Karpas-422 (cell line): ENCODE data around the gene HAUS5. TPM values are rescaled to one million over a fixed set of nuclear protein-coding genes. Genes with fewer than 3 reads are reported as not detected.

Source experiments
- DNase-seq: peaks from one replicate; pipeline ENCODE4 v3.0.0-alpha.2; 2015
- H2AFZ ChIP-seq: fragments of 200-600 bp; sonication (generic); 2 replicates; pipeline ENCODE4 v1.6.1; 2014; ENCODE audit warnings: antibody characterized with exemption, low read length, mixed read lengths
- H3K27ac ChIP-seq: fragments of 200-600 bp; sonication (generic); 2 replicates; pipeline ENCODE4 v1.5.1; 2014; ENCODE audit warnings: mild to moderate bottlenecking, low read length, moderate library complexity
- H3K27me3 ChIP-seq: fragments of 200-600 bp; sonication (generic); 2 replicates; pipeline ENCODE4 v1.6.1; 2014; ENCODE audit warnings: low read length, mixed read lengths
- H3K36me3 ChIP-seq: fragments of 200-600 bp; sonication (generic); 2 replicates; pipeline ENCODE4 v1.6.1; 2014; ENCODE audit warnings: low read length, mixed read lengths; ENCODE audit not compliant: insufficient read depth
- H3K4me1 ChIP-seq: fragments of 200-600 bp; sonication (generic); 2 replicates; pipeline ENCODE4 v1.6.1; 2014; ENCODE audit warnings: mild to moderate bottlenecking, low read length, mixed read lengths
- H3K4me2 ChIP-seq: fragments of 200-600 bp; sonication (generic); 2 replicates; pipeline ENCODE4 v1.6.1; 2014; ENCODE audit warnings: low read length, low read depth, mild to moderate bottlenecking; ENCODE audit not compliant: poor library complexity, severe bottlenecking
- H3K4me3 ChIP-seq: fragments of 200-600 bp; sonication (generic); 2 replicates; pipeline ENCODE4 v1.5.1; 2014; ENCODE audit warnings: mild to moderate bottlenecking, antibody characterized with exemption, low read length, mixed read lengths
- H3K79me2 ChIP-seq: fragments of 200-600 bp; sonication (generic); 2 replicates; pipeline ENCODE4 v1.6.1; 2014; ENCODE audit warnings: mild to moderate bottlenecking, low read length, mixed read lengths
- H3K9ac ChIP-seq: fragments of 200-600 bp; sonication (generic); 2 replicates; pipeline ENCODE4 v1.6.0; 2014; ENCODE audit warnings: low read length
- H3K9me2 ChIP-seq: fragments of 200-600 bp; sonication (generic), shearing (Covaris generic); replicated peaks from 2 replicates; pipeline ENCODE4 v1.6.0; 2014; ENCODE audit warnings: mild to moderate bottlenecking, low read length, moderate library complexity; ENCODE audit not compliant: insufficient read depth
- H3K9me3 ChIP-seq: fragments of 300-700, 200-600 bp; sonication (generic); 2 replicates; pipeline ENCODE4 v1.6.1; 2014; ENCODE audit warnings: low read length, mixed read lengths
- H4K20me1 ChIP-seq: fragments of 200-600 bp; sonication (generic); 2 replicates; pipeline ENCODE4 v1.6.1; 2014; ENCODE audit warnings: mild to moderate bottlenecking, antibody characterized with exemption, low read length, low read depth; ENCODE audit not compliant: insufficient read depth
- total RNA-seq: library from RNA; depleted of rRNA; stranded (reverse); fragments of >200 nt; shearing (Covaris generic); gene quantifications from 2 replicates; pipeline ENCODE4 v1.2.3, GENCODE V29; 2014; ENCODE audit warnings: low replicate concordance

HAUS5 gene
- total RNA-seq, 1 experiment from 2014 or later, result 12.5 TPM

DNA sequence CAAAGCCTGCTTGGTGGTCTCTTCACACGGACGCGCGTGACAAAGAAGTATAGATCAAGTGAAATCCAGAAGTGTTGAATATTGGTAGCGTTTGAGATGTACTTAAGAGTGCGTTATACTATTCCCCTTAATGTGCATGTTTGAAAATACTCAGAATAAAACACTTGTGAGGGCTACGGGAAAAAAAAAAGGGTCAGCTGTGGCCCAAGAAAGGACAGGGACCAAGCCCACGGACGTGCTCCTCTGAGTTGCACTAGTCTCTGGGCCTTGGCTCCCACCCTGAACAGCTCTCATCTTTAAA lies 15.7 kb downstream of the HAUS5 start:
- Histone ChIP-seq H3K4me1 (peaks cover 14% of the 10 kb centered on the region), H3K79me2 (peaks cover 15% of the 10 kb centered on the region), H3K9me2 (no peaks in the 10 kb centered on the region), H3K4me3 (peak overlapping the region; percentile 93), H2AFZ (0 out of 2 replicates have a peak overlapping the region, but pooled peaks have one; percentile 56), H3K9me3 (no peaks in the 10 kb centered on the region), H3K27me3 (no peaks in the 10 kb centered on the region), H3K4me2 (peak overlapping the region; percentile 77), H3K27ac (peak overlapping the region; percentile 37; the same call in 1 of the 2 replicates), H4K20me1 (no peaks in the 10 kb centered on the region), H3K9ac (peak overlapping the region; percentile 80), H3K36me3 (peaks cover 9% of the 10 kb centered on the region; the same call in 1 of the 2 replicates)
- no peak for DNase-seq

DNA sequence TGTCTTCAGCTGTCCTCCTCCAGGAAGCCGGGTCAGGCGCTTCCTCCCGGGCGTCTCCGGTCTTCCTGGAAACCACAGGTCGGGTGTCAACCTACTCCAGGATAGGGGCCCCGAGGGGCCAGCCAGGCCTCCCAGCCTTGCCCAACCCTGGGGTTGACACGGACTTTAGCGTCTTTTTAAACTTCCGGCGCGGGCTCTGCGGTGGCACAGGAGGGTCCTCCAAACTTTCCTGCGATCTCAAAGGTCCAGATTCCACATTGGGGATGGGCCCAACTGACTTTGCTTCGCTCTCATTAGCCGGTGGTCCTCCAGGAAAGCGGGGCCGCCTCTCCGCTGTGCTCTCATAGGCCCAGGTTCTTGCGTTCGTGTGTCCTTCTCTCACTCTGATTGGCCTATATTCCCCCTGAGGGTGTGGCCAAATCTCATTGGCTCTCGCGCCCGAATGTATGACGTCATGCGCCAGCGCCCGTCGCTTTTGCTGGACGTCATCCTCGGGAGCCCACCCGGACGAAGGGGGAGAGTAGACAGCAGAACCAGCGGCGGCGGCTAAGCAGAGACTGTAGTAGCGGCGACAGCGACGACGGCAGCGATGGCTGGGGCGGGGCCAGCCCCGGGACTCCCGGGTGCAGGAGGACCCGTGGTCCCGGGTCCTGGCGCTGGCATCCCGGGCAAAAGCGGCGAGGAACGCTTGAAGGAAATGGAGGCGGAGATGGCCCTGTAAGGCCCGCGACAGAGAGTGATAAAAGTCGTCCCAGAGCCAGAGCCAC lies 16.2 kb downstream of the HAUS5 start, which contains the start of gene RBM42:
TSS of gene RBM42 (plus strand) at position 472 of the 767 bp plus-strand sequence. CDS start at position 590, 118 bp downstream.
- Histone ChIP-seq H3K9me3 (no peaks in the 10 kb centered on the region), H3K4me1 (peaks cover 14% of the 10 kb centered on the region), H3K9me2 (no peaks in the 10 kb centered on the region), H3K79me2 (peaks cover 15% of the 10 kb centered on the region), H2AFZ (0 out of 2 replicates have a peak within 1 kb of the TSS, but pooled peaks have one; percentile 56), H3K4me3 (peak within 1 kb of the TSS; percentile 93), H3K9ac (peak within 1 kb of the TSS; percentile 93), H3K4me2 (peak within 1 kb of the TSS; percentile 92), H3K27me3 (no peaks in the 10 kb centered on the region), H4K20me1 (no peaks in the 10 kb centered on the region), H3K27ac (peak within 1 kb of the TSS; percentile 37; the same call in 1 of the 2 replicates), H3K36me3 (peaks cover 9% of the 10 kb centered on the region; the same call in 1 of the 2 replicates)
- DNase-seq, result peak; percentile 99

DNA sequence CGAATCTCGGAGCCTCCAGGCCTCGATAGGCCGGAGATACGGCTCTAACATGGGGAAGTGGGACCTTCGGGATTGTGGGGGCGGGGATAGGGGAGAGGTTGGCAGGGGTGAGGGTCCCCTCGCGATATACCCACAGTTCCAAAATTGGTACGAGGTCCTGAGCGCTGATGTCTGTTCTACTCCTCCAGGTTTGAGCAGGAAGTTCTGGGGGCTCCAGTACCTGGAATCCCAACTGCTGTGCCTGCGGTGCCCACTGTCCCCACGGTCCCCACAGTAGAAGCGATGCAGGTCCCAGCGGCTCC lies 16.7 kb downstream of the HAUS5 start:
- peak overlapping the region; percentile 92 for H3K4me2 ChIP-seq
- 0 out of 2 replicates have a peak overlapping the region, but pooled peaks have one; percentile 39 for H2AFZ ChIP-seq
- peaks cover 14% of the 10 kb centered on the region for H3K4me1 ChIP-seq
- no peak overlapping the region for H3K27ac ChIP-seq
- peak overlapping the region; percentile 93 for H3K9ac ChIP-seq
- peaks cover 15% of the 10 kb centered on the region for H3K79me2 ChIP-seq
- peaks cover 9% of the 10 kb centered on the region for H3K36me3 ChIP-seq
- DNase-seq, result no peak
- H3K27me3 ChIP-seq, result no peaks in the 10 kb centered on the region
- peak overlapping the region; percentile 93 for H3K4me3 ChIP-seq
- no peaks in the 10 kb centered on the region for H3K9me3 ChIP-seq
- H4K20me1 ChIP-seq, result no peaks in the 10 kb centered on the region
- H3K9me2 ChIP-seq, result no peaks in the 10 kb centered on the region

DNA sequence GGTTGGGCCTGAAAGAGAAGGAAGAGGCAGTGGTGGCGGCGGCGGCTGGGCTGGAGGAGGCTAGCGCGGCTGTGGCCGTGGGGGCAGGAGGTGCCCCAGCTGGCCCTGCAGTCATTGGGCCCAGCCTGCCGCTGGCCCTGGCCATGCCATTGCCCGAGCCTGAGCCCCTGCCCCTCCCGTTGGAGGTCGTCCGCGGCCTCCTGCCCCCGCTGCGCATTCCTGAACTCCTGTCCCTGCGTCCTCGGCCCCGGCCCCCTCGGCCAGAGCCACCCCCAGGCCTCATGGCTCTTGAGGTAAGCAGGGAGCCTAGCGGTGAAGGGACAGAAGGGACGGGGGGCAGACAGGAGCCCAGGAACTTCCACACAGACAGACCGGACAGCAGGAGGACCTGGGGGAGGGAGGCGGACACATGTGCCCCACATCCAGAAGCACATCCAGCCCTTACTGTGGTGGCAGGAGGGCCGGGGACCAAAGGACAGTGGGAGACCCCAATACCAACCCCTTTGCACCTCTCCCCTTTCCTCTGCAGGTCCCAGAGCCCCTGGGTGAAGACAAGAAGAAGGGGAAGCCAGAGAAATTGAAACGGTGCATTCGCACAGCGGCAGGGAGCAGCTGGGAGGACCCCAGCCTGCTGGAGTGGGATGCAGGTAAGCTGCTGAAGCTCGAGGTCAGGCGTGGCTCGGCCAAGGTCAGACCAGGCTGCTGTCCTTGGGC lies 21.3 kb downstream of the HAUS5 start:
- H3K9me3 ChIP-seq, result no peaks in the 10 kb centered on the region
- no peak overlapping the region for H3K27ac ChIP-seq
- no peak overlapping the region for H2AFZ ChIP-seq
- H3K9me2 ChIP-seq, result no peaks in the 10 kb centered on the region
- H3K36me3 ChIP-seq, result peaks cover 9% of the 10 kb centered on the region
- H3K4me2 ChIP-seq, result no peak overlapping the region
- no peaks in the 10 kb centered on the region for H4K20me1 ChIP-seq
- peaks cover 15% of the 10 kb centered on the region for H3K79me2 ChIP-seq
- no peak overlapping the region for H3K9ac ChIP-seq
- H3K4me3 ChIP-seq, result no peak overlapping the region
- peaks cover 8% of the 10 kb centered on the region for H3K4me1 ChIP-seq
- H3K27me3 ChIP-seq, result no peaks in the 10 kb centered on the region
- no peak for DNase-seq

DNA sequence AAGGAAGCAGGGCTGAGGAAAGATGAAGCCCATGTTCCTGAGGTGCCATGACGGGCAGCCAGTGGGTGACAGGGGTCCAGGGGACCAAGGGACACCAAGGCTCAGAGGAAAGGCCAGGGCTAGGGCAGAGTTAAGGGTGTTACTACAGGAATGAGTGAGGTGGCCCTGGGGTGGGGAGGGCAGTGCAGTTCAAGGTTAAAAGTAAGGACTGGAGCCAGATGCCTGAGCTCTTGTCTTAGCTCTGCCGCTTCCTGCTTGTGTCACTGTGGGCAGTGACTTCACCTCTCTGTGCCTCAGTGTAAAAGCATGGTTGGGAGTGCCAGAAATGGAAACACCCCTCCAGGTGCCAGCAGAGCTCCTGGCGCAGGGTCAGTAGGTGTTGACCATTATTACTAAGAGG lies 24.1 kb downstream of the HAUS5 start:
- Histone ChIP-seq H3K9me3 (no peaks in the 10 kb centered on the region), H3K27me3 (no peaks in the 10 kb centered on the region), H3K27ac (no peak overlapping the region), H2AFZ (no peak overlapping the region), H4K20me1 (no peaks in the 10 kb centered on the region), H3K9ac (no peak overlapping the region), H3K4me3 (no peak overlapping the region), H3K36me3 (peaks cover 3% of the 10 kb centered on the region), H3K4me2 (no peak overlapping the region), H3K9me2 (no peaks in the 10 kb centered on the region), H3K4me1 (peaks cover 8% of the 10 kb centered on the region), H3K79me2 (no peaks in the 10 kb centered on the region)
- no peak for DNase-seq

DNA sequence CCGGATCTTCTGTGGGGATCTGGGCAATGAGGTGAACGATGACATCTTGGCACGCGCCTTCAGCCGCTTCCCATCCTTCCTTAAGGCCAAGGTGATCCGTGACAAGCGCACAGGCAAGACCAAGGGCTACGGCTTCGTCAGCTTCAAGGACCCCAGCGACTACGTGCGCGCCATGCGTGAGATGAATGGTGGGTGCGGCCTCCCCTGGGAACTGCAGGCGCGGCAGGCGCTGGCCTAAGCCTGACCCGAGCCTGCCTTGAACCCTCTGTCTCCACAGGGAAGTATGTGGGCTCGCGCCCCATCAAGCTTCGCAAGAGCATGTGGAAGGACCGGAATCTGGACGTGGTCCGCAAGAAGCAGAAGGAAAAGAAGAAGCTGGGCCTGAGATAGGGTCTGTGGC lies 24.6 kb downstream of the HAUS5 start:
- no peaks in the 10 kb centered on the region for H4K20me1 ChIP-seq
- no peaks in the 10 kb centered on the region for H3K9me3 ChIP-seq
- no peaks in the 10 kb centered on the region; the same call in 1 of the 2 replicates for H3K36me3 ChIP-seq
- no peaks in the 10 kb centered on the region for H3K79me2 ChIP-seq
- no peaks in the 10 kb centered on the region for H3K27me3 ChIP-seq
- no peak overlapping the region for H2AFZ ChIP-seq
- H3K4me2 ChIP-seq, result no peak overlapping the region
- peaks cover 13% of the 10 kb centered on the region for H3K4me1 ChIP-seq
- H3K4me3 ChIP-seq, result no peak overlapping the region
- DNase-seq, result no peak
- H3K9me2 ChIP-seq, result no peaks in the 10 kb centered on the region
- no peak overlapping the region for H3K9ac ChIP-seq
- H3K27ac ChIP-seq, result no peak overlapping the region

DNA sequence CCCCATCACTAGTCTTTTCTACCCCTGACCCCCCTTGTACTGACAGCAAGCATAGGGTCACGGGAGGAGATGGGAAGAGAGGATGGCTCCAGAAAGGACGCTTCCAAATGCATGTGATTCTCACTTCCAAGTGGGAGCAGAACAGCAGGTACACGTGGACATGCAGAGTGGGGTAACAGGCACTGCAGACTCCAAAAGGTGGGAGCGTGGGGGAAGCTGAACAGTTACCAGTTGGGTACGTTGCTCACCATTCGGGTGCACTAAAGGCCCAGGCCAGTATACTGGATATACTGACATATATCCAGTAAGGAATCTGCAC lies 26.7 kb downstream of the HAUS5 start:
- Histone ChIP-seq H3K79me2 (no peaks in the 10 kb centered on the region), H3K4me1 (peaks cover 33% of the 10 kb centered on the region), H4K20me1 (no peaks in the 10 kb centered on the region), H3K27ac (no peak overlapping the region), H2AFZ (no peak overlapping the region), H3K9me2 (no peaks in the 10 kb centered on the region), H3K4me2 (no peak overlapping the region), H3K36me3 (no peaks in the 10 kb centered on the region), H3K27me3 (no peaks in the 10 kb centered on the region), H3K9ac (no peak overlapping the region), H3K9me3 (no peaks in the 10 kb centered on the region), H3K4me3 (no peak overlapping the region)
- no peak for DNase-seq

DNA sequence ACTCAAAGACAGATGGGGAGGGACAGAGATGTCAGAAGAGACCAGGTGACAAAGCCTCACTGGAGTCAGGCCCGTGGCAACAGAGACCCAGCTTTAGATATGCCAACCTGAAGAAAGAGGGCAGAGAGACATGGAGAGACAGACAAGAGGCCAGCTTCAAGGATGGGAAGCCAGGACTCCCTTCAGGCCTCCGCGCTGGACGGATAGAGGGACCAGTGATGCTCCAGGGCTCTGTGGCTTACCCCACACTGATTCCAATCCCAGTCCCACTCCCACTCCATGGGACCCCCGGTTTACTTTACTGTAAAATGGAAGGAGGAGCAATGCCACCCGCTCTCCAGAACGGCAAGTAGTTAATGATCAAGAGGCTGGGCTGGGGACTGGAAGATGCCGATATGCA lies 27.3 kb downstream of the HAUS5 start:
- no peak for DNase-seq
- Histone ChIP-seq H2AFZ (no peak overlapping the region), H3K36me3 (no peaks in the 10 kb centered on the region), H3K9me2 (no peaks in the 10 kb centered on the region), H3K27ac (no peak overlapping the region), H4K20me1 (no peaks in the 10 kb centered on the region), H3K4me1 (peaks cover 38% of the 10 kb centered on the region), H3K4me2 (no peak overlapping the region), H3K79me2 (no peaks in the 10 kb centered on the region), H3K9me3 (no peaks in the 10 kb centered on the region), H3K27me3 (no peaks in the 10 kb centered on the region), H3K4me3 (no peak overlapping the region), H3K9ac (no peak overlapping the region)
